Activated CD4-positive, alpha-beta T cell treated with anti-CD3 and anti-CD28 coated beads, Interleukin-2, amount 50 U/mL, for 48 hours (primary cell): ENCODE results near the gene NEUROD2.

Experiments used
- DNase-seq, 2 experiments: peaks; one replicate each; pipeline ENCODE4 v3.0.0-alpha.2; 2020

The NEUROD2 gene

DNA sequence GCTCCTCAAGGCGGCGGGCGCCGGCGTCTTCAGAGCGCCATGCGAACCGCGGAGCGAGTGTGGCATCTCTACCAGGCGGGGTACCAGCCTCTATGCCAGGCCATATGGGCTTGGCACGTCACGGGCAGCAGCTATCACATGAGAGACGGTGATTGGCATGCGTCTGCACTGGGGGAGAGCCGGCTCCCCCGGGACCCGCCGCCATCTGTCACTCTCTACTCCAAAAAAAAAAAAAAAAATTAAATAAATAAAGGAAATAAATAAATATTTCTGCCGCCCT is at the start of gene NEUROD2:
Gene NEUROD2 (minus strand): TSS at position 70 of the 280 bp plus-strand sequence. CDS start 1,321 bp downstream, outside the sequence.
- no peak for DNase-seq

DNA sequence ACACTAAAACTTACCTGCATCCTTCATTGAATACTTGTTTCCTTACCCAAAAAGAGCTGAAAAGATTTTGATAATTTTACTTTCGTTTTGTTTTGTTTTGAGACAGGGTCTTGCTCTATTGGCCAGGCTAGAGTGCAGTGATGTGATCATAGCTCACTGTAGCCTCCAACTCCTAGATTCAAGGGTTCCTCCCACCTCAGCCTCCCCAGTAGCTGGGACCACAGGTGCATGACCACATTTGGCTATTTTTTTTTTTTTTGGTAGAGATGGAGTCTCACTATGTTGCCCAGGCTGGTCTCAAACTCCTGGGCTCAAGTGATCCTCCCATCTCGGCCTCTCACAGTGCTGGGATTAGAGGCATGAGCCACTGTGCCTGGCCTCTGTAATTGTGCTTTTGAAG is 47.4 kb upstream of the NEUROD2 start:
- DNase-seq, result no peak

DNA sequence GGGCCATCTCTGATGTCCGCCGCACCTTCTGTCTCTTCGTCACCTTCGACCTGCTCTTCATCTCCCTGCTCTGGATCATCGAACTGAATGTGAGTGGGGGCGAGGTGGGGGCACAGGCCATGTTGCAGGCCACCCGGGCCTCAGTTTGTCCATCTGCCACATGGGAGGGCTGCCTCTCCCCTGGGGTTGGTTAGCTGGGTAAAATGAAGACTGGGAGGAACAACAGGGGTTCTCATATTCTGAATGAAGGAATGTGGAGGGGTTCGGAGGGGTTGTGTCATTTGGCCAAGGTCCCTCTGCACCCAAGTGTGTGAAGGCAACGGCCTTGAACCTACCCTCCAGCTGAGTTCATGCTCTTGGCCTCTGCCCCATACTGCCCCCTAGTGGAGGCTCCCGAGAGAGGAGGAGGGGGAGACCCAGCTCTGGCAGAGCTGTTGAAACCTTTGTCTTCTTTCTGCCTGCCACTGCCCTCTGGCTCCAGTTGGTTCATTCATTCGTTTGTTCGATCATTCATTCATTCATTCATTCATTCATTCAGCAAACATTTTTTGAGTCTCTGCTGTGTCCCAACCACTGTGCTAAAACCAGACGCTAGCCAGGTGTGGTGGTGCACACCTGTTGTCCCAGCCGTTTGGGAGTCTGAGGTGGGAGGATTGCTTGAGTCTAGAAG is 46.1 kb upstream of the NEUROD2 start:
- DNase-seq, result peak; percentile 89 to 90

GRCh38 chr17:39653316-39653661 is 45.6 kb upstream of the NEUROD2 start:
- no peak for DNase-seq

GRCh38 chr17:39652587-39653315 is 45.0 kb upstream of the NEUROD2 start:
- no peak for DNase-seq

DNA sequence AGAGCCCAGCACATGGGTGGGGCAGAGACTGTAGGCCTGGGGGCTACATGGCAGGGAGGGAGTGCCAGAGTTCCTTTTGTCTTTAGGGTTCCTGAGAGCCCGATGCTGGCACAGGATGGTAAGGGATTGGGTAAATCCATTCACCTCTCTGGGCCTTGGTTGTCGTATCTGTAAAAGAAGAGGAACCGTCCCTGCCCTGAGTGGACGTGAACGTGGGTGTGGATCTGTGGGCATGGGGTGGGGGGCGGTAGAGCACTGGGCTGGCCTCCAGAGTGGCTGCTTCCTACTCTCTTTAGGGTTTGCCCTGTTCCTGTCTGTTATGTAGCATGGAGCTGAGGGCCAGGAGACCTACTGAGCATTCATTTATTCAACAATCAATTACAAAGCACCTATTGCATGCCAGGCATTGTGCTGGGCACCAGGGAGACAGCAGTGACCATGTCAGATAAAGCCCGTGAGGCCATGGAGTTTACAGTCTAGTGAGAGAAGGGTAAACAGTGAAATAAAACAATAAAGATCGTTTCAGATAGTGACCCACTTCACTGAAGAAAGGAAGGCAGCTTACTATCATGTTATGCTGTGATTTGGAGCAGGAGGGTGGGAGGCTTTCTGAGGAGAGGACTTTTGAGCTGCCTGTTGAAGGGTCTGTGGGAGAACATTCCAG is 44.3 kb upstream of the NEUROD2 start:
- DNase-seq, result no peak

DNA sequence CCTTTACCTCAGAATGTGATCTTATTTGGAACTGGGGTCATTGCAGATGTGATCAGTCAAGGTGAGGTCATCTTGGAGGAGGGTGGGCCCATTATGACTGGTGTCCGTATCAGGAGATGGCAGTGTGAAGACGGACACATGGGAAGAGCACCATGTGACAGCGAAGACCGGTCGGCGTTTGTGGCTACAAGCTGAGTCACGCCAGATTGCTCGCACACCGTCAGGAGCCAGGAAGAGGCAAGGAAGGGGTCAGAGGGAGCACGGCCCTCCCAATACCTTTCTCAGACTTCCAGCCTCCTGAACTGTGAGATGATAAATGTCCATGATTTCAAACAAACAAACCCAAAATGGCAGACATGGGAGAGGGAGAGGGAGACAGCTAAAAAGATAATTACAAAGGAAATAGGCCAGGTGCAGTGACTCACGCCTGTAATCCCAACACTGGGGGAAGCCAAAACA is 42.4 kb upstream of the NEUROD2 start:
- no peak for DNase-seq

- DNase-seq, result no peak
Measured at GRCh38 chr17:39648616-39649366, 41.1 kb upstream of the NEUROD2 start.

DNA sequence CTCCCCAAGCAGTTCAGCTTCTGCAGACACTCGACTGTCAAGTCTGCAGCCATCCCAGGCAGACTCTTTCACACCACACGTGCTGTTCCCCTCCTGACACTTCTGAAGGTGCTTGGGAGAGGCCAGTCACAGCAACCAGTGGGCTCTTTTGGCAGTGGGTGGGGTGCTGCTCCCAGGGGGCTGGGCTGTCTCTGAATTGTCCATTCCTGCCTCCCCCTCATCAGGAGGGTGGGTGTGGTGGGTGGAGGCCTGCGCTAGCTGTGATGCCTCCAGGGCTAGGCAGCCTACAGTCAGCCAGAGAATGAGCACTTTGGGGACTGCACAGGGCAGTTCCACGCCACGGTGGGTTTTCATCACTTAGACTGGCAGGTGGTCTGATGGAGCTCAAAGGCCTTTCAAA is 39.5 kb upstream of the NEUROD2 start:
- no peak for DNase-seq

DNA sequence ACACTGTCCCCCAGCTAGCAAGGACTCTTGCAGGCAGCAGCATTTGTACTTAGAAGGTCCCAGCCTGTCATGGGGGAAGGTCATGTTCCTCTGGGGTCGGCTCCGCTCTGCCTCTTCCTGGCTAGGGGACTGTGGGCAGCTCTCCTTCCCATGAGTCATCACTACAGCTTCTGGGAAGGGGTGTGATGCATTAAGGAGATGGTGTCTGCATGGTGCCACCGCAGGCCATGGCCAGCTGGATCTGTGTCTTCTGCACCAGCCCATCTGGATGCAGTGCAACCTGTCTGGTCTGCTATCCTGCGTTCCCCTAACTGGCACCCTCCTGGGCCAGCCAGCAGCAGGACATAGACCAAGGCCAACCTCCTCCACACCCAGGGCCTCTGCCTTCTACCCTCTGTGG is 35.6 kb upstream of the NEUROD2 start:
- DNase-seq, result no peak

DNA sequence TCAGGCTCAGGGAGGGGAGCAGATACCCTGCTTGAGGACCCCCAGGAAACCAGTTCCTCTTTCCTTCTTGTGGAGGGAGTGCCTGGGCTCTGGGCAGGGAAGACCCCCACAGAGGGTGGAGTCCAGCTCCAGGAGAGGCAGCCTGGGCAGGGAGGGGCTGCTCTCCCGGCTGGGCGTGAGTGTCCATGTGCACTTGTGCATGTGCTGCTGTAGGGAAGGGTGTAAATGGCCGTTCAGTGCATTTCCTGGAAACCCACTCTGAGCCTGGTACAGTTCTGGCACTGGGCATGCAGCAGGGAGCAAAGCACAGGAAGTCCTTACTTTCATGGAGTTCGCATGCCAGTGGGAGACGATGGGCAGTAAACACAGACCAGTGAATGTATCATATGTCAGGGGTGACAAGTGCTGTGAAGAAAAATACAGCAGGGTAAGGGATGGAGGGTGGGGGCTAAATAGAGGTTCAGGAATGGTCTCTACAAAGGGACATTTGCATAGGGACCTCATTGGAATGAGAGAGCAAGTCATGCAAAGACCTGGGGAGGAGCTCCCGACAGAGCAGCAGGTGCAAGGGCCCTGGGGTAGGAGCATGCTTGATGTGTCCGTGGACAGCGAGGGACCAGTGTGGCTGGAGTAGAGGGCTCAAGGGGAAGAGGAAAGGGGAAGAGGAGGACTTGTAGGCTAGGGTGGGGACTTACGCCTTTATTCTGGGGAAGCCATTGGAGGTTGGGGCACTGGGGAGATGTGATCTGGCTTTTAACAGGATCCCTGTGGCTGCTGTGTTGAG is 34.8 kb upstream of the NEUROD2 start:
- no peak for DNase-seq

DNA sequence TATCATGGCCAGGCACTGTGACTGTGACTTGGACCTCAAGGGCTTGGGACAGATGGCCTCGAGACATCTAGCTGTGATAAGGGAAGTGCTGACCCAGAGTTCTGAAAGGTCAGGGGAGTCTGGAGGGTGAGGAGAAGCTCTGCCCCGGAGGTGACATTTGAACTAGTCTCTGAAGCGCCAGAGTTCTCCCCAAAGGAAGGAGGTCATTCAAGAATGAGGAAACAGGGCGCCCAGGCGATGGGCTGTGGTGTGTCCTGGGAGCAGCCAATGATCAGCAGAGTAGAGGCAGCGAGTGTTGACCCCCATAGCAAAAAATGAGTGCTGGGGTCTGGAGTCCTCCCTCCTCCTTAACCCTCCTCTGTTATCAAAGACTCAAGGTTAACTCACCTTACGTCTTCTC is 34.2 kb upstream of the NEUROD2 start:
- no peak for DNase-seq

GRCh38 chr17:39641097-39641496 is 33.4 kb upstream of the NEUROD2 start:
- DNase-seq, result no peak

DNA sequence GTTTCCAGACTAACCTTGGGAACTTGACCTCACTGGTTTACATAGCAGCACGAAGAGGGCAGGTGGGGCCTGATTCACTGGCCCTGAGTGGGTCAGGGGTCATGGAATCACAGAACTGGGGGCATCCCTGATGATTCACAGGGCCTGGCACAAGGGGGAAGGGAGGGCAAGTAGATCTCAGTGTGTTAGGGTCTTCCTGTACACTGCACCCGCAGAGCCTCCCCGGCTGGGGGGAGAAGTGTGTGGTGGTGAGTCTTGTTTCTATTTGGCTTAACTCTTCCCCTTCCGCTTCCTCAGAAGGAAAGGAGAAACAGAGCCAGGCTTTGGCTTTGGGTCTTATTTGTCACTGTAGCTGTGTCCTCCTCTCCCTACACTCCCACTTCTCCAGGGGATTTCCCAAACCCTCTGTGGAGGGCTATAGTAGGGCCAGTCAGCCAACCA is 32.9 kb upstream of the NEUROD2 start:
- DNase-seq, result no peak

DNA sequence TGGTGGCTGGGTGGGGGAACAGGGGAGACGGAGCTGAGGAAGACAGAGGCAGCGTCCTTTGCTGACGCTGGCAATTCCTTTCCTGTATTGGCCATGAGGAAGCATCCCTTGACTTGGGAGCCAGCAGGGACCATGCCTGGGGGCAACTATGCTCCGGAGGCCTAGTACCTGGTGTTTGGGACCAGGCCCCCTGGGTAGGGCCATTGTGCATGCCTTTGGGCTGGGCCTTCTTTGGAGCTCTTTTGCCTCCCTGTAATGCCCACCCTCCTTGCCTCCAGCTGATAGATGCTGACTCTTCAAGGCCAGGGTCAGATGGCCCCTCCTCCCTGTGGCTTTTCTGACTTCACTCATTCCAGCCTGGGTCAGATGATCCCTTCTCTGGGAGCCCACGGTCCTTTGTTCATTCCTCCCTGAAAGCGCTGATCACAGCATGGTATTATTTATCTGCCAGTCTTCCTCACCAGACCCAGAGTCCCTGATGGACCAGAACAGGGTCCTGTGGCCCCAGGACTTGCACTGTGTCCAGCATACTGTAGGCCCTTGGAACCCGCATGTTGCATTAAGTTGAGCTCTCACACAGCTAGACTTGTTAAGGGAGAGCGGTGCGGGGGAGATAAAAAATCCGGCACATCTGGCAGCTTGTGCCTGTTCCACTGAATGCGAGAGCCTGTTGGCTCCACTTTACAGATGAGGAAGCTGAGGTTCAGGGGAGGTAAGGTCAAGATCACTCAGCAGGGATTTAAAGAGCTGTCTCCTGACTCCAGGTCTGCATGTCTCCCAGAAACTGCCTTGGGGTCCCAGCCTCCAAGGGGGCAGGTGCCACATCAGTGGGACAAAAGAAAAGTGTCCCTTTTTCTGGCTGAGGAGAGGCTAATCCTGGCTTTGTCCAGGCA is 32.1 kb upstream of the NEUROD2 start:
- DNase-seq, result no peak

DNA sequence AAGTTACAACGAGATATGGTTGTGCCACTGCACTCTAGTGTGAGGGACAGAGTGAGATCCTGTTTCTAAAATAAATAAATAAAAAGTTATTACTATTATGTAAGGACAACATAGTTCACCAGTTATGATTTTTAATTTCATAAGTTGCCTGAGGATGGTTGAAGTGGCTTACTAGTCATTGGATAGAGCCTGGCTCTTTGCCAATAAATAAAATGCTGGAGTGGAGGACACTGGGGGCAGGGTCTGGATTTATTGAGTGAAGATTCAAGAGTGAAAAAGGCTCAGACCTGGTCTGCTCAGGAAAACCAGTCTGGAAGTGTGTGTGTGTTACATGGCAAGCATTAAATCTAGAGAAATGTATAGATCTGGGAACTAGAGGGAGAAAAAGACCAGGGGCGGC is 31.3 kb upstream of the NEUROD2 start:
- no peak for DNase-seq

- DNase-seq, result no peak
Measured at GRCh38 chr17:39638317-39638716, 30.6 kb upstream of the NEUROD2 start.

- peak; percentile 95 for DNase-seq
Measured at GRCh38 chr17:39636927-39637736, 29.4 kb upstream of the NEUROD2 start, which contains the start of gene STARD3. TSS of gene STARD3 (plus strand) at chr17:39637144. CDS start at chr17:39653532, 16,388 bp downstream.

GRCh38 chr17:39636587-39636926 is 28.8 kb upstream of the NEUROD2 start:
- no peak for DNase-seq

- DNase-seq, result no peak
Measured at GRCh38 chr17:39635614-39636176, 28.0 kb upstream of the NEUROD2 start.
